Mesenchymal stem cell (in vitro differentiated cells and primary cell): ENCODE measurements around the gene SDR9C7.
"Not testable (repeated sequence)": the region's sequence is repeated elsewhere in the genome, so short reads cannot be mapped to it uniquely, and the experiment has no call there.

Source experiments
- DNase-seq: peaks from one replicate; pipeline ENCODE4 v3.0.0-alpha.2; 2013
- H2AFZ ChIP-seq: one replicate; pipeline ENCODE4 v1.6.1; 2013; ENCODE audit warnings: low read depth, mild to moderate bottlenecking, control low read depth, inconsistent platforms, low read length, moderate library complexity
- H2AK5ac ChIP-seq: 2 replicates; pipeline ENCODE4 v1.6.1; 2013; ENCODE audit warnings: low read length, moderate library complexity, mild to moderate bottlenecking, inconsistent platforms; ENCODE audit not compliant: severe bottlenecking
- H2BK120ac ChIP-seq: one replicate; pipeline ENCODE4 v1.6.1; 2013; ENCODE audit warnings: low read depth, mild to moderate bottlenecking, inconsistent platforms, low read length, moderate library complexity
- H2BK12ac ChIP-seq, 2 experiments: one replicate each; pipeline ENCODE4 v1.6.1; 2013; ENCODE audit warnings: inconsistent platforms in 2 of 2, low read length in 2 of 2, mild to moderate bottlenecking in 2 of 2, moderate library complexity in 2 of 2, control low read depth in 1 of 2
- H2BK15ac ChIP-seq: one replicate; pipeline ENCODE4 v1.6.1; 2013; ENCODE audit warnings: mild to moderate bottlenecking, low read depth, inconsistent platforms; ENCODE audit not compliant: poor library complexity, severe bottlenecking
- H2BK5ac ChIP-seq: 2 replicates; pipeline ENCODE4 v1.6.1; 2013; ENCODE audit warnings: low read depth, mild to moderate bottlenecking, low read length, control low read depth, inconsistent platforms; ENCODE audit not compliant: poor library complexity, severe bottlenecking
- H3K14ac ChIP-seq, 2 experiments: one replicate each; pipeline ENCODE4 v1.6.1; 2013; ENCODE audit warnings: inconsistent platforms in 2 of 2, low read length in 2 of 2, control low read depth in 1 of 2, mild to moderate bottlenecking in 1 of 2, moderate library complexity in 1 of 2
- H3K18ac ChIP-seq, 2 experiments: one replicate each; pipeline ENCODE4 v1.6.1; 2013; ENCODE audit warnings: inconsistent platforms in 2 of 2, low read length in 2 of 2, control low read depth in 1 of 2, low read depth in 1 of 2, mild to moderate bottlenecking in 1 of 2
- H3K23ac ChIP-seq, 2 experiments: one replicate each; pipeline ENCODE4 v1.6.1; 2013; ENCODE audit warnings: inconsistent platforms in 2 of 2, low read length in 2 of 2, mild to moderate bottlenecking in 2 of 2, moderate library complexity in 2 of 2, control low read depth in 1 of 2
- H3K27ac ChIP-seq: 2 replicates; pipeline ENCODE4 v1.5.1; 2013; ENCODE audit warnings: mild to moderate bottlenecking, moderate library complexity, low read length, control low read depth, inconsistent platforms; ENCODE audit not compliant: poor library complexity, severe bottlenecking
- H3K27me3 ChIP-seq, 2 experiments: 2 replicates each; pipeline versions ENCODE4 v1.6.1 to v1.7.0; 2013; ENCODE audit warnings: low read length in 2 of 2, mild to moderate bottlenecking in 2 of 2, moderate library complexity in 2 of 2, control low read depth in 1 of 2, inconsistent platforms in 1 of 2; ENCODE audit not compliant: control insufficient read depth in 1 of 2, insufficient read depth in 1 of 2
- H3K36me3 ChIP-seq, 2 experiments: 2 replicates each; pipeline versions ENCODE4 v1.6.1 to v1.7.0; 2013; ENCODE audit warnings: low read length in 2 of 2, control low read depth in 1 of 2, inconsistent platforms in 1 of 2, low read depth in 1 of 2, mild to moderate bottlenecking in 1 of 2; ENCODE audit not compliant: insufficient read depth in 2 of 2, control insufficient read depth in 1 of 2
- H3K4ac ChIP-seq, 2 experiments: one replicate each; pipeline ENCODE4 v1.6.1; 2013; ENCODE audit warnings: inconsistent platforms in 2 of 2, low read length in 2 of 2, mild to moderate bottlenecking in 2 of 2, moderate library complexity in 2 of 2, control low read depth in 1 of 2, low read depth in 1 of 2
- H3K4me1 ChIP-seq: 2 replicates; pipeline ENCODE4 v1.6.1; 2013; ENCODE audit warnings: low read depth, low read length, control low read depth; ENCODE audit not compliant: control insufficient read depth, insufficient read depth
- H3K4me2 ChIP-seq: 2 replicates; pipeline ENCODE4 v1.6.1; 2013; ENCODE audit warnings: low read length, mild to moderate bottlenecking, inconsistent platforms; ENCODE audit not compliant: poor library complexity, severe bottlenecking
- H3K4me3 ChIP-seq, 2 experiments: 2 replicates each; pipeline versions ENCODE4 v1.5.1 to v1.7.0; 2013; ENCODE audit warnings: low read length in 2 of 2, mild to moderate bottlenecking in 2 of 2, control low read depth in 1 of 2, low read depth in 1 of 2; ENCODE audit not compliant: insufficient read depth in 1 of 2
- H3K79me1 ChIP-seq: replicated peaks from 2 replicates; pipeline ENCODE4 v1.6.1; 2013; ENCODE audit warnings: mild to moderate bottlenecking, control low read depth, low read length, inconsistent platforms; ENCODE audit not compliant: poor library complexity, severe bottlenecking
- H3K9ac ChIP-seq: 2 replicates; pipeline ENCODE4 v1.7.0; 2013; ENCODE audit warnings: mild to moderate bottlenecking, low read length, moderate library complexity
- H3K9me3 ChIP-seq: 2 replicates; pipeline ENCODE4 v1.7.0; 2013; ENCODE audit warnings: mild to moderate bottlenecking, low read length; ENCODE audit not compliant: control insufficient read depth
- H4K8ac ChIP-seq: one replicate; pipeline ENCODE4 v1.6.1; 2013; ENCODE audit warnings: inconsistent platforms, mild to moderate bottlenecking, low read length, moderate library complexity
- H4K91ac ChIP-seq: one replicate; pipeline ENCODE4 v1.6.1; 2013; ENCODE audit warnings: mild to moderate bottlenecking, low read length, inconsistent platforms
- WGBS: methylation state at CpG from one replicate; pipeline ENCODE4 v1.1.7; 2013; ENCODE audit warnings: mixed read lengths; 5-methylcytosine and 5-hydroxymethylcytosine counted together

SDR9C7 gene

DNA sequence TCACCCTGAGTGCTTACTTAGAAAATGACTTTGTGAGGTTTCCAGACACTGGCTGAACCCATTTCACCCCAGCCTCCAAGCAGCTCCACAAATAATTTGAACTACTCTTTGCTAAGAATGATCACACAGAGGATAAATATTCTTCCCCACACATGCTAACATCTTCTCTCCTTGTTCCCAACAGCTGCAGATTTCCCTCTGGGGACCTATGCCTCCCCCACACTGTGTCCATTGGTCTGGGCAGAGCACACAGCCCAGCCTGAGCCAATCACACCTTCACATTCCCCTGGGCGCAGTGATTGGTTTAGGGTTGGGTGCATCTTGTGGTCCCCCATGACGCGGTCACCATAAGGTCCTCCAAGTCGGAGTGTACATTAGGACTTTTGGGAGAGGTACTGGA lies 6.9 kb downstream of the SDR9C7 start:
- Histone ChIP-seq H2AK5ac (no peak overlapping the region), H3K4ac (no peak overlapping the region), H3K27ac (no peak overlapping the region), H3K27me3 (peaks cover 46 to 47% of the 10 kb centered on the region in 2 experiments), H3K4me3 (no peak overlapping the region), H2BK15ac (no peak overlapping the region), H3K9ac (no peak overlapping the region), H3K18ac (no peak overlapping the region), H3K36me3 (no peaks in the 10 kb centered on the region), H3K23ac (no peak overlapping the region), H2AFZ (no peak overlapping the region), H3K4me1 (peaks cover 2% of the 10 kb centered on the region), H3K14ac (no peak overlapping the region), H4K8ac (peak overlapping the region; percentile 63), H3K9me3 (no peaks in the 10 kb centered on the region), H2BK120ac (no peak overlapping the region), H2BK5ac (no peak overlapping the region), H3K79me1 (no peaks in the 10 kb centered on the region), H3K4me2 (no peak overlapping the region), H2BK12ac (peak overlapping the region; percentile 38 to 67), H4K91ac (no peak overlapping the region)
- WGBS: 93% methylated on average over 3 of the region's 4 CpGs
- no peak for DNase-seq

DNA sequence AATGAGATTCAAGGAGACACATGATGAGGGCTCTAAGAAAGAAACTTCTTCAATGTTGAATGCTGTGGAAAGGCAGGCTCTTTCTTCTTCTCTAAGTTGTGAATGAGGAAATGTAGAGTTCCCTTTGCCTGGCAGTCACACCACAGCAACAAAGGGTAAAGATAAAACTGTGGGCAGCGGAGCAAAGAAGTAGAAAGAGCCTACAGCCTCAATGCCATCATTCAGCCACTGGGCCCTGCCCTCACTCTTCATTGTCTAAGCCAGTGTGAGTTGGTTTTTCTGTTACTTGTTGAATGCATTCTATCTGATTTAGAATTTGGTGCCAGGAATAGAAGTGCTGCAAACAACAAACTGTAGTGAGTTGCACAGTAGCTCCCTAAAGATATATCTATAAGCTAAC lies 12.2 kb downstream of the SDR9C7 start:
- no peak for DNase-seq
- H3K9me3 ChIP-seq: peaks cover 7% of the 10 kb centered on the region
- peaks cover 27 to 33% of the 10 kb centered on the region in 2 experiments for H3K27me3 ChIP-seq
- H3K14ac ChIP-seq: no peak overlapping the region
- H2AFZ ChIP-seq: no peak overlapping the region
- H2BK120ac ChIP-seq: no peak overlapping the region
- H2BK12ac ChIP-seq: no peak overlapping the region
- H3K23ac ChIP-seq: no peak overlapping the region
- H2BK5ac ChIP-seq: no peak overlapping the region
- no peaks in the 10 kb centered on the region for H3K79me1 ChIP-seq
- WGBS: 67% methylated on average over 1 of the region's 1 CpG
- no peak overlapping the region for H3K27ac ChIP-seq
- H3K18ac ChIP-seq: no peak overlapping the region
- no peak overlapping the region for H4K91ac ChIP-seq
- H3K9ac ChIP-seq: no peak overlapping the region
- H2BK15ac ChIP-seq: no peak overlapping the region
- no peaks in the 10 kb centered on the region for H3K36me3 ChIP-seq
- no peaks in the 10 kb centered on the region for H3K4me1 ChIP-seq
- H3K4ac ChIP-seq: no peak overlapping the region
- H2AK5ac ChIP-seq: no peak overlapping the region
- H3K4me2 ChIP-seq: no peak overlapping the region
- no peak overlapping the region for H3K4me3 ChIP-seq
- no peak overlapping the region for H4K8ac ChIP-seq

DNA sequence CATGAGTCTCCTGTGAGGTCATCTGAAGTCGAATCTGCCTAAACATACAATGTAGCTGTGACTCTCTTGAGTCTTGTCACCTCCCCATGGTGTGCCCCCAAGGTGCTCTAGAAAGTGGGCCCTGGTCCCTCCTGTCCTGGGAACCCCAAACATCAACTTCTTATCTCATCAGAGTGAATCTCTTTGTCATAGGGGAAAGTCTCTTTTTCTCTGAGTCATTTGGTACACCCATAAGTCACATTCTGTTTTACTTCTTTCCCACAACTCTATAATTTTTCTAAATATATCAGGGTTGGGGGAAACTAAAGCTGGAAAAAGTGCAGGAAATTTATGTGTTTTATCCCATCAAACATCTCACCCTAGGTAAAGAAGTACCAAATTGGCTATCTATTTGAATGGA lies 12.9 kb downstream of the SDR9C7 start:
- no peak overlapping the region for H3K9ac ChIP-seq
- DNase-seq: no peak
- no peak overlapping the region for H4K8ac ChIP-seq
- no peak overlapping the region for H2AFZ ChIP-seq
- no peak overlapping the region for H3K4me3 ChIP-seq
- H2BK12ac ChIP-seq: no peak overlapping the region
- no peak overlapping the region for H3K14ac ChIP-seq
- no peak overlapping the region for H2BK5ac ChIP-seq
- no peaks in the 10 kb centered on the region for H3K79me1 ChIP-seq
- no peaks in the 10 kb centered on the region for H3K36me3 ChIP-seq
- H2BK15ac ChIP-seq: no peak overlapping the region
- peaks cover 7% of the 10 kb centered on the region for H3K9me3 ChIP-seq
- H2AK5ac ChIP-seq: no peak overlapping the region
- peaks cover 20 to 33% of the 10 kb centered on the region in 2 experiments for H3K27me3 ChIP-seq
- no peak overlapping the region for H4K91ac ChIP-seq
- H3K18ac ChIP-seq: no peak overlapping the region
- no peak overlapping the region for H3K23ac ChIP-seq
- H3K27ac ChIP-seq: no peak overlapping the region
- H3K4me2 ChIP-seq: no peak overlapping the region
- H2BK120ac ChIP-seq: no peak overlapping the region
- H3K4me1 ChIP-seq: no peaks in the 10 kb centered on the region
- WGBS: 76% methylated on average over 1 of the region's 1 CpG
- no peak overlapping the region for H3K4ac ChIP-seq

DNA sequence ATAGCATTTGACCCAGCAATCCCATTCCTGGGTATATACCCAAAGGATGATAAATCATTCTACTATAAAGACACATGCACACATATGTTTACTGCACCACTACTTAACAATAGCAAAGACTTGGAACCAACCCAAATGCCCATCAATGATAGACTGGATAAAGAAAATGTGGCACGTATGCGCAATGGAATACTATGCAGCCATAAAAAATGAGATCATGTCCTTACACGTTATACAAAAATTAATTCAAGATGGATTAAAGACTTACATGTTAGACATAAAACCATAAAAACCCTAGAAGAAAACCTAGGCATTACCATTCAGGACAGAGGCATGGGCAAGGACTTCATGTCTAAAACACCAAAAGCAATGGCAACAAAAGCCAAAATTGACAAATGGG lies 16.1 kb downstream of the SDR9C7 start:
- not testable (repeated sequence) for H2AFZ ChIP-seq, H2BK15ac ChIP-seq, H3K14ac ChIP-seq, H2AK5ac ChIP-seq, H3K4me2 ChIP-seq, H4K8ac ChIP-seq, H3K9ac ChIP-seq, H3K79me1 ChIP-seq, H3K4me3 ChIP-seq, H3K36me3 ChIP-seq, H4K91ac ChIP-seq, H3K4ac ChIP-seq, H3K23ac ChIP-seq, H3K9me3 ChIP-seq, H2BK12ac ChIP-seq, H3K27ac ChIP-seq, H2BK5ac ChIP-seq, H3K4me1 ChIP-seq, DNase-seq, H3K18ac ChIP-seq, H2BK120ac ChIP-seq
- WGBS: 93% methylated on average over 3 of the region's 3 CpGs
- peaks cover 11 to 26% of the 10 kb centered on the region in 2 experiments for H3K27me3 ChIP-seq
